Tibial nerve (tissue), 4 donors: Measurements from ENCODE around the gene IP6K3.

Source experiments
- CTCF ChIP-seq, 5 experiments: fragments of 200-600 bp in 3 of 5; fragments of 450-650 bp in 2 of 5; sonication (generic) in 3 of 5; IDR thresholded peaks; one replicate each; pipeline ENCODE4 v1.5.1; 2016 to 2019; ENCODE audit warnings: antibody characterized with exemption in 5 of 5, mild to moderate bottlenecking in 3 of 5, moderate library complexity in 2 of 5
- EP300 ChIP-seq, 2 donors: sonication (generic); formaldehyde crosslinking; IDR thresholded peaks; one replicate each; pipeline ENCODE4 v1.6.1; 2017; ENCODE audit warnings: antibody characterized with exemption in 2 of 2, mild to moderate bottlenecking in 1 of 2

GRCh38 chr6:33781131-33781975, 34.6 kb upstream of the IP6K3 start:
- TF ChIP-seq EP300 (IDR thresholded peaks at IDR 0.05) = no peak
- TF ChIP-seq CTCF (IDR thresholded peaks at IDR 0.05) = no peak
